GM12865 (cell line): ENCODE measurements around the gene PREX1.

ENCODE experiments used
- DNase-seq: peaks from one replicate; pipeline ENCODE4 v3.0.0; 2010; ENCODE audit warnings: low read depth
- H3K4me3 ChIP-seq: 2 replicates; pipeline ENCODE4 v1.5.1; 2011; ENCODE audit warnings: mild to moderate bottlenecking, low read depth, low read length, control low read depth
- CTCF ChIP-seq: IDR thresholded peaks from 2 replicates; pipeline ENCODE4 v1.5.1; 2011; ENCODE audit warnings: low read length, control low read depth, low read depth, inconsistent platforms; ENCODE audit not compliant: insufficient read depth; ENCODE audit errors: missing control alignments

The PREX1 gene

GRCh38 chr20:48804300-48804980 lies 23.4 kb downstream of the PREX1 start:
- no peak overlapping the region for H3K4me3 ChIP-seq
- DNase-seq: no peak
- no peak for TF ChIP-seq CTCF

- TF ChIP-seq CTCF: no peak
- DNase-seq: no peak
- no peak overlapping the region for H3K4me3 ChIP-seq
Observed at GRCh38 chr20:48803176-48804053, 24.4 kb downstream of the PREX1 start.

- H3K4me3 ChIP-seq: no peak overlapping the region
- TF ChIP-seq CTCF: no peak
Observed at GRCh38 chr20:48802647-48803046, 25.2 kb downstream of the PREX1 start.

GRCh38 chr20:48802216-48802615 lies 25.6 kb downstream of the PREX1 start:
- no peak for DNase-seq
- H3K4me3 ChIP-seq: no peak overlapping the region
- no peak for TF ChIP-seq CTCF

More at GRCh38 chr20:48802647-48803046, 25.2 kb downstream of the PREX1 start:
- DNase-seq: no peak

GRCh38 chr20:48801197-48801596 lies 26.6 kb downstream of the PREX1 start:
- DNase-seq: no peak
- no peak for TF ChIP-seq CTCF
- no peak overlapping the region for H3K4me3 ChIP-seq

GRCh38 chr20:48800177-48800576 lies 27.6 kb downstream of the PREX1 start:
- DNase-seq: no peak
- no peak for TF ChIP-seq CTCF
- H3K4me3 ChIP-seq: no peak overlapping the region
